ENCODE data around the gene NSMF.

Gene NSMF

DNA sequence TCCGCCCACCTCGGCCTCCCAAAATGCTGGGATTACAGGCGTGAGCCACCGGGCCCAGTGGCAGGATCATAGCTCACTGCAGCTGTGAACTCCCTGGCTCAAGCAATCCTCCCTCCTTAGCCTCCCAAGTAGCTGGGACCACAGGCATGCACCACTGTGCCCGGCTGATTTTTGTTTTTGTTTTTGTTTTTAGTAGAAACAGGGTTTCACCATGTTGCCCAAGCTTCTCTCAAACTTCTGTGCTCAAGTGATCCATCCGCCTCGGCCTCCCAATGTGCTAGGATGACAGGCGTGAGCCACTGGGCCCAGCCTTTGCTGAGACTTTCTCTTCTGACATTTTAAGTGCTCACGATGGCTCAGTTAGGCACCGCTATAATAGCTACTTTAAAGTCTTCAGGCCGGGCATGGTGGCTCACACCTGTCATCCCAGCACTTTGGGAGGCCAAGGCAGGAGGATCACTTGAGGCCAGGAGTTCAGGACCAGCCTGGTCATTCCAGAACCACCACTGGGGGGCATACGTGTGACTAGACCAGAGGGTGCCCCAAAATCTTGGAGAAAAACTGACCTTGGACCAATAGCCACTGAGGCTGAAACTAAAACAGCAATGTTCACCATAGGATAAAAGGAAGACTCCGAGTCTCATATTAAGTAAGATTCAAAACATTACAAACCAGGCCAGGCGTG, 14.9 kb downstream of the NSMF start:
- DNase-seq, result no peak

DNA sequence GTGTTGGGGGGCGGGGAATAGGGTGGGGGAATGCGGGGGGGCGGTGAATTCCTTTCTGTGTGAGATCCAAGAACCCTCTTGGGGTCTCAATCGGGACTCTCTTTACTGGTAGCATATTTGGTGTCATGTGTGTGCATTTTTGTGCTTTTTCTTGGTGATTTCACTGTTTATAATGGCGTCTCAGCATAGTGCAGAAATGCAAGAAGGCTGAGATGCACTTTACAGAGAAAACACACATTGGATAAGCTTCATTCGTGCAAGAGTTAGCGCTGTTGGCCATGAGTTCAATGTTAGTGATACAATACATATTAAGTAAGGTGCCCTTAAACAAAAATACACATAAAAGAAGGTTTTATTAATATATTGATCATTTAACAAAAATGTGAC, 17.2 kb downstream of the NSMF start:
- DNase-seq, result no peak

DNA sequence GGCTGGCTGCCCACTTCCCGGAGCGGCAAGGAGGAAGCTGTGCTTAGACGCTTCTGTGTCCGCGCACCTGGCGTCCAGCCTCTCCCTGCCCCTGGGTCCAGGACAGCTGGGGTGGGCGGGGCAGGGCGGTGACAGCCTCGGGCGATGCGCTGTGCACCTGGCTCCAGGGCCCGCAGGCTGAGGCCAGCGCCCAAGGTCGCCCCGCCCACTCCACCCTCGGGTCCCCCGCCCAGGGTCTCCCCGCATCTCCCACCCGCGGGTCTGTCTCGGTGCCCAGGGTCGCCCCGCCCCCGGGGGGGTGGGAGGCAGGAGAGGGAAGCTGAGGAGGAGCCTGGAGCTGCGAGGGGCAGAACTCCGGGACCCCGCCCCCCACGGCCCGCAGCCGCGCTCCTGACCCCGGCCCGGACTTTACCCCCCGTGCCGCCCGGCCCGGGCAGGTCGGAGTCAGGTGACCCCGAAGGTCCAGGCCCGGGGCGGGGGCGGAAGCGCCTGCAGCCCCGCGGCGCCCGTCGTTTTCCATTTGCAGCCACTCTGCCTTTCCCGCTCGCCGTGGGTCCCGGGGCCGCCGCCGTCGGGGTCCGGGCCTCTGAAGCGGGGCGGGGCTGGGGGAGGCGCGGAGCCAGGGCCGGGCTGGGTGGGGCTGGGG, 17.7 kb downstream of the NSMF start, which contains the start of gene ENTPD8:
Gene ENTPD8, minus strand, starts transcription at position 69 of the 646 bp plus-strand sequence. CDS start 3,072 bp downstream, outside the sequence.
- no peak for DNase-seq

DNA sequence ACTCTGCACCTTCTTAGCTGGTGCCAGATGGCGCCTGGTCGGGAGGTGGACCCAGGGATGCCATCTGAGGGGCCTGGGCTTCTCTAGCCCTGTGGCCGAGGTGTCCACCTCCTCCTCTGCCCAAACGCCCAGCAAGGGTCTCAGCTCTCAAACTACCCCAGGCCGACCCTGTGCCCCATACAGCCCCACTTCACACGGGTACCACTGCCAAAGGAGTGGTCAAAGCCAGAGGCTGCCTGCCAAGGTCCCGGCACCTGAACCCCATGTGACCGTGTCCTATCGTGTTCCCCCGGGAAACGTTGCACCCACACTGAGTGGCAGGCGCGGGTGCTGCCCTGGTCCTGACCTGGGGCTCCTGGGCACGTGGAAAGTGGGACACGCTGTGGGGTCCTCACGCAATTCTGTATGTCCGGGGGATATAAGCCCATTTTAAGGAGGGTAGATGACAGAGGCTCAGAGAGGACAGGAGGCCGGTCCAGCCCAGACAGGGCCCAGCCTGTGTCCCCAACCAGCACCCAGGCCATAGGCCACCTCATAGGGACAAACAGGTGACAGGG, 19.9 kb downstream of the NSMF start:
- DNase-seq, result no peak

DNA sequence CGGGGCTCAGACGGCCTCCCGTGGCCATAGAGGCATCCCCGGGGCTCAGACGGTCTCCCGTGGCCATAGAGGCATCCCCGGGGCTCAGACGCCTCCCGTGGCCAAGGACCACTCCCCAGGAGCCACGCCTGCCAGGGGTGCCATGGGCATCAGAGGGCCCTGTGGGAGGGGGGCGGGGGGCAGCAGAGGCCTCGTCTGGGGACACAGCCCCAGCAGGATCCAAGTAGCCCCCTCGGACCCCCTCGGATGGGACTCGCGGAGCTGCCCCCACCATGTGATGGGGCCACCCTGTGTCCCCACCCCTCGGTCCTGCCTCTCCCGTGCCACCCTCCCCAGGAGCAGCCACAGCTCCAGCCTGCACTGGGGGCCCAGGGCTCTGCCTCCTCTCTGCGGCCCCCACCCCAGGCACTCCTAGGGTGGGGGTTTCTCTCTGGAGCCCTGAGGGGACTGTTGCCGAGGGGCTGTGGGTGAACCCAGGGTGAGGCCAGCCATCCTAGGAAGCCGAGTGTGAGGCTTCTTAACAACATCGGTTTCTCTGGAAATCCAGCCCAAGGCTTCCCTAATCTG, 20.5 kb downstream of the NSMF start:
- DNase-seq, result no peak

DNA sequence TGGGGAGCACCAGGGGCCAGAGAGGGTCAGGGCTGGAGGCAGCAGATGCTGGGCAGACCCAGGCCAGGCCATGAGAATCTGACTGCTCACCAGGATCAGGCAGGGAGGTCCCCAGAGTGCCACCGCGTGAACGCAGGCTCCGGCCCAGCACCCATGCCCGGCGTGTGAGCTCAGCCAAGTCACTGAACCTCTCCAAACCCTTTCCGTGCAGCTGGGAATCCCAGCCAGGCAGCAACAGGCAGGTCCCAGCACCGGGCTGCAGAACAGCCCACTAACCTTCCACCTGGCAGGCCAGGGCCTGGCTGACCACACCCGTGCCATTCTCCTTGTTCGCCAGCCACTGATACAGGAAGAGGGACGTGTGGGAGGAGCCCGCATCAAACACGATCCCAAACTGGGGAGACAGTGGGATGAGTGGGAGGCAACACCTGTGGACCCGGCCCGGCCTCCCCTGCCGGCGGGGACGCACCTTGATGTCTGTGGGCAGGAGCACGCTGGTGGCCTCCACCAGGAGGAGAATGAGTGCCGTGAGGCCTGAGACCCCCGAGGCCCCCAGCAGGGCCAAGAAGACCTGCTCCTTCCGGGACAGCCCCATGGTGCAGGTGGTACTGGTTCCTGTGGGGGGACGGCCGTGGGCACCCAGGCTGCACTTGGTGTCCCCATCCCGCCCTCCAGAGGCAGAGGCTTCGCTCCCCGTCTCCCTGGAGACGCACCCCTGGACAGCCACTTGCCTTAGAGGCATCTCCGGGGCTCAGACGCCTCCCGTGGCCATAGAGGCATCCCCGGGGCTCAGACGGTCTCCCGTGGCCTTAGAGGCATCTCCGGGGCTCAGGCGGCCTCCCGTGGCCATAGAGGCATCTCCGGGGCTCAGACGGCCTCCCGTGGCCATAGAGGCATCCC, 21.2 kb downstream of the NSMF start:
- DNase-seq, result no peak

DNA sequence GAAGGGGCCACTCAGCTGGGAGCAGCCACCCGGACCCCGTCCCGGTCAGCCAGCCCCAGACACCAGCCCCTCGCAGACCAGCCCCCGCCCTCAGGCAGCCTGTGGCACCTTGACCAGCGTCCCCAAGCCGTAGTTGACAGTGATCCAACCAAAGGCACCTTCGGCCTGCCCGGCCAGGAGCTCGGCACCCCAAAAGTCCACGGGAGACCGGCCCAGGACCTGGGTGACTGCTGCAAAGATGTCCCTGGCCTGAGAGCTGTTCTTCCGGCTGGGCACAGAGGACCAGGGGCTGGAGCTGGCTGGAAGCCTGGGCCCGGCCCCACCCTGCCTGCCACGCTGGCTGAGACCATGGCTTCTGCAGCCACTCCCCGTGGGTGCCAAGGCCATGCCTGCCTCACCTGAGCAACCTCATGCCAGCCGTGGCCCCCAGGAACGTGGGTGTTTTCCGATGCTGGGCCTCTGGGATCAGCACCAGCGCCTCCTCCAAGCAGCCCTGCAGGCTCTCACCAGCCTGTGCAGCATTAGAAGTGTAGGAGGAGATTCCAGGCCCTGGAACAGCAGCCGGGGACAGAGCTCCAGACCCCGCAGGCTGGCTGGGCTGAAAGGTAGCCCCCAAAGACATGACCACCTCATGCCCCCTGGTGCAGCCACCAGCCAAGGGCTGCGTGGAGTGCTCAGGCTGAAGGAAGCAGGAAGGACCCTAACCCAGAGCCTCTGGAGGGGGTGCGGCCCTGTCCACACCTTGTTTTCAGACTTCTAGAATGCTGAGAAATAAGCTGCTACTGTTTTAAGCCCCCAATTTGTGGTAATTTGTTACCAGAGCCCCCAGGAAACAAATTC, 22.2 kb downstream of the NSMF start:
- DNase-seq, result no peak

DNA sequence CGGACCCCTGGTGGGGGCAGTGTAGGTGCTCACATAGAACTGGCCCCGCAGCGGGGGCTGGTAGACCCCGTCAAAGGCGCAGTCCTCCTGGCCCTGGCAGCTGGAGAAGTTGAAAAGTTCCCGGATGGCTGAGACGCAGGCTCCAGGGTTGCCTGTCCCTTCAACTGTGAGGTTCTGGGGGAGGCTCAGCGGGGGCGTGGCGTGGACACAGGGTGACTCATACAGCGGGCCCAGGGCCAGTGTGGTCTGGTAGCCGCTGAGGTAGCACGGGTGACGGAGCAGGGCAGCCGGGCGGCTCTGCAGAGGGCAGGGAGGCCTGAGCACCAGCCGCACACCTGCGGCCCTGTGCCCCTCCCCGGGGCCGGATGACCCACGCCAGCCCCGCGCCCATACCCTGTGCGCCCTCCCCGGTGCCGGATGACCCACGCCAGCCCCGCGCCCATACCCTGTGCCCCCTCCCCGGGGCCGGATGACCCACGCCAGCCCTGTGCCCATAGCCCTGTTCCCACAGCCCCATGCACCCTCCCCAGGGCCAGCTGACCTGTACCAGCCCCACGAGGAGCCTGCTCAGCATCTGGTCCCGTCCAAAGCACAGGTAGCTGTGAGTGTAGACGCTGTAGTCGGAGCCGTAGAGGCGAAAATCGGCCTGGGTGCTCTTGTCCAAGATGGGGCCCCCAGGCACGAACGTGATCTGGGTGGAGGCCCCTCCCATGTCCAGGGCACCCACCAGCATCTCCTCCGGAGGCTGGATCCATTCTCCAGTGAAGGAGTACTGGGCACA, 23.0 kb downstream of the NSMF start:
- DNase-seq, result no peak

DNA sequence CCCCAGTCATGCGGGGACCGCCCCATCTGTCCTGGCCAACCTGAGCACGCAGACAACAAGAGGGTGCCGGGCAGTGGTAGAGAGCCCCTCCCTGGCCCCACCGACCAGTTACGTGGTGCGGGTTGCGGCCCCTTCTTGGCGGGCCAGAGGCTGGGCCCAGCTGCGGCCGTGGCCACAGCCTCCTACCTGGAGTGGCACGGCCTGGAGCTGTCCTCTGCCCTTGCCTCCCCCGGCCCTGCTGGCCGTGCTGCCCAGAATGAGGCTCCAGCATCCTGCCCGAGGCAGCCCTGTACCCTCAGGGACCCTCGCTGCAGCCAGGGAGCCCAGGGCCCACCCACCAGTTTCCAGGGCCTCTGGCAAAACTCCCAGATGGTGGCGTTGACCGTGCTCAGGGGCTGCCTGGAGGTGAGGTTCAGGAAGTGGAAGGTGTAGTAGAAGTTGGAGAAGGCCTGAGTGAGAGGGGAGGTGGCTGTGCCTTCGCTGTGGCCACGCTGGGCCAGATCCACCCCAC, 23.7 kb downstream of the NSMF start:
- DNase-seq, result no peak

DNA sequence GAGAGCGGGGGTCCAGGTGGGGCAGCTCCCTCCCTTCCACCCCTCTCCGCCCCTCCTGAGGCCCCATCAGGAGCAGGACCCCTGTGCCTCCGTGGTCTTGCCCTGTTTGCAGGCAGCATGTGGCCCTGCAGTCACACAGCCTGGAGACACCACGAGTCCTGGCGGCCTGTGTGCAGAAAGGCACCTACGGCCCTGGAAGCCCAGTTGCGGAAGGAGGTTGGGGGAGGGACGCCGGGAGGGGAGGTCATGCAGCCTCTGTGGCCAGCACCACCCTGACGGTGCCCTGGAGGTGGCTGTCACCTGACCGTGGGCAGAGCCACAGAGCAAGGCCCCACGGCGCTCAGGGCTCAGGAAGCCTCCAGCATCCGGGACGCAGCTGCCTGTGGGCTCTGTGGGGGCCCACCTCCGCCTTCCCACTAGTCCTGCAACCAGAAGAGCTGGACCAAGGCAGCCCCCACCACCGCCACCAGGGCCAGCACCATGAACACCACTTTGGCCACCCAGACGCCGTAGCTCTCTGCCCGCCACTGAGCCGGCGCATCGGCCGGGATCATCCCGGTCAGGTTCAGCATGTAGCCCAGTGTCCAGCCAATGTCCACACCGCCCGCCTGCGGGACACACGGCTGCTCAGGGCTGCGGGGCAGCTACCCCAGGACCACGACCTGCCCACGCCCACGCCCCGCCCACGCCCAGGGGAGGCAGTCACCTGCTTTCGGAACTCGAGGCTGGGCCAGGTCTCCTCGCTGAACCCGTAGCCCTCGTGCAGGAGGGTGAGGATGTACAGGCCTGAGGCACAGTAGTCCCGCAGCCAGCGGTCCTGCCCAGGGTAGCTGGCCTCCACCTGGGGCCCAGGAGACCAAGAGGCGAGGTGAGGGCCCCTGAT, 24.4 kb downstream of the NSMF start:
- no peak for DNase-seq

DNA sequence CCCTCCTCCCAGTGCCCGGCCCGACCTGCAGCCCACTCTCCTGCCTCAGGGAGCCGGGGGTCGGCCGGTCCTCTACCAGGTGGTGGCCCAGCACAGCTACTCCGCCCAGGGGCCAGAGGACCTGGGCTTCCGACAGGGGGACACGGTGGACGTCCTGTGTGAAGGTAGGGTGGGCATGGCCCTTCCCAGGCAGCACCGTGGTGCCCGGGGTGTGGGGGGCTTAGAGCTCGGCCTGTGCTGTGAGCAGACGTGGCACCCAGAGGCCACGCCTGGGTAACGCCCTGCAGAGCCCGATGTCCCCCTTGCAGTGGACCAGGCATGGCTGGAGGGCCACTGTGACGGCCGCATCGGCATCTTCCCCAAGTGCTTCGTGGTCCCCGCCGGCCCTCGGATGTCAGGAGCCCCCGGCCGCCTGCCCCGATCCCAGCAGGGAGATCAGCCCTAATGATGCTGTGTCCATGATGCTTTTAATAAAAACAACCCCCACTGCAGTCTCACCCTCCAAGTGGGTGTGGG, 25.2 kb downstream of the NSMF start:
- DNase-seq, result no peak

DNA sequence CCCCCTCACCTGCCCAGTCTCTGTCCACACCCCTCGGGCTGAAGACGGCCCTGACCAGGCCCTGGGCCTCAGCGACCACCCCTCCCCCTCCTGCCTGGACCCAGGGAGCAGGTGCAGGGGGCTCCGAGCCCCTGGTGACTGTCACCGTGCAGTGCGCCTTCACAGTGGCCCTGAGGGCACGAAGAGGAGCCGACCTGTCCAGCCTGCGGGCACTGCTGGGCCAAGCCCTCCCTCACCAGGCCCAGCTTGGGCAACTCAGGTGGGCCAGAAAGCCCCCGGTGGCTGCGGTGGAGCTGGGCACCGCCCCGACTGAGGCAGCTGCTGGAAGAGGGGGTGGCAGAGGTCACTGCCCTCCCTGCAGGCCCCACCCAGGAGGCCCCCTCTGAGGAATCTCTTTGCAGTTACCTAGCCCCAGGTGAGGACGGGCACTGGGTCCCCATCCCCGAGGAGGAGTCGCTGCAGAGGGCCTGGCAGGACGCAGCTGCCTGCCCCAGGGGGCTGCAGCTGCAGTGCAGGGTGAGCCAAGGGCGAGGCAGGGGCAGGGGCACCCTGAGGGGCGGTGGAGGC, 25.7 kb downstream of the NSMF start:
- no peak for DNase-seq

DNA sequence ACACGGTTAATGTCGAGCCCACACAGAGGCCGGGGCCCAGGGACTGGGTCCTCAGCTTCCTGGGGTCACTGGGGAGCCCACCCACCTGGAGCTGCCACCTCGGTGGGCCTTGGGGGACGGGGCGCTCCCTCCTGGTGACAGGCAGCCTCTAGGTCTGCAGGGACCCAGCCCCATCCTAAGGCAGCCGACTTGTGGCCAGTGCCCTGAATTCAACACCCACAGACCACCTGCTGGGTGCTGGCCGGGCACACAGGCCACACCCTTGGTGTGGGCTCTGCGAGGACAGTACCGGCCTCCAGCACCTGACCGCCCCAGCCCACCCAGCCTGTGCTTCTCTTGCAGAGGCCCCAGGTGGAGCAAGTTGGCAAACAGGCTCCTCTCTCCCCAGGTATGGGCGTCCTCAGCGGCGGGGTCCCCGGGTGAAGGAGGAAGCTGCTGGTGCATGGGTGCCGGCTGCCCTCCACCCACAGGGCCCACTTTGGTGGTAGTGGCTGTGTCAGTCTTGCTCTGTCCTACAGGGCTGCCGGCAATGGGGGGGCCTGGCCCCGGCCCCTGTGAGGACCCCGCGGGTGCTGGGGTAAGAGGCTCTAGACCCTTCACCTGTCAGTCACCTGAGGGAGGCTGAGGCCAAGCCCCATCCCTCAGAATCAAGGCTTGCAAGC, 26.3 kb downstream of the NSMF start:
- no peak for DNase-seq

DNA sequence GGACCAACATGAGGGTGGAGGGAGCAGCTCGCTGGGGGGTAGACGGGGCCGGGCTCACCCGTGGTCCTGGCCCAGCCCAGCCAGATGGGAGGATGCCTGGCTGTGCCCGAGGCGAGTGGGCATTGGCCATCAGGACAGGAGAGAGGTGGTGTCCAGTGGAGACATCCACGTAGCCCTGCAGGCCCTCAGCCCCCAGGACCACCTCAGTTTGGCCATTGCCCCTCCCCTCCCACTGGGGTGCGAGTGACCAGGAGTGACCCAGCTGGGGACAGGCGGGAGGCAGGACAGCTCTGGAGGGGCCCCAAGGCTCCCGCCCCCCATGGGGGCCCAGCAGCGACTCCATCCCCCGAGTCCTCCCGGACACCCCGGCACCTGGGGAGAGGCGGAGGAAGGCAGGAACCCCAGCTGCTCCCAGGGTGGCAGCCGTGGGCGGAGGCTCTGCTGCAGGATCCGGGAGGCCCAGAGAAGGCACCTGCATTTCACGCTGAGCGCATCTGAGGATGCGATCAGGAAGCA, 27.7 kb downstream of the NSMF start:
- DNase-seq, result no peak

DNA sequence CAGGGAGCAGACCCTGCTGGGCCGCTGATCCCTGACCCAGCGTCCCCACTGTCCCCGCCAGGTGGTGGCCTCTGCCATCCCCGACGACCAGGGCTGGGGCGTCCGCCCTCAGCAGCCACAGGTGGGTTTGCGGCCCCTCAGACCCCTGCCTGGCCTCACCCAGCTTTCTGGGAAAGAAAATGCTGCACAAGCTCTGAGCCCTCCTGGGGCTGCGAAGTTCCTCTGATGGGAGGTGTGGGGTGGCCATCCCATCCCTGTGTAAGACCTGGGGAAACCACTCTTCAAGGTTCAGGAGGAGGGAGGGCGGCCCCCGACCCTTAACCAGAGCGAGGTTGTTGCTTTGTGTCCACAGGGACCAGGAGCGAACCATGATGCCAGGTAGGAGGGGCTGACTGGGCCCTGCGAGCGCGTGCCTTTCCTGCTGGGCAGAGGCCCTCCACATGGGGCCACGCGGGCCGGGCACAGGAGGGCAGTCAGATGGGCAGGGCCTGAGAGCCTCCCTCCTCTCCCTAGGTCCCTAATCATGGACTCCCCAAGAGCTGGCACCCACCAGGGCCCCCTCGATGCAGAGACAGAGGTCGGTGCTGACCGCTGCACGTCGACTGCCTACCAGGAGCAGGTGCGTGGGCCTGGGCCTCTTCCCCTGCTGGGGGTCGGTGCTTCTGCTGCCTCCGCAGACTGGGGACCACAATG, 28.3 kb downstream of the NSMF start:
- no peak for DNase-seq

DNA sequence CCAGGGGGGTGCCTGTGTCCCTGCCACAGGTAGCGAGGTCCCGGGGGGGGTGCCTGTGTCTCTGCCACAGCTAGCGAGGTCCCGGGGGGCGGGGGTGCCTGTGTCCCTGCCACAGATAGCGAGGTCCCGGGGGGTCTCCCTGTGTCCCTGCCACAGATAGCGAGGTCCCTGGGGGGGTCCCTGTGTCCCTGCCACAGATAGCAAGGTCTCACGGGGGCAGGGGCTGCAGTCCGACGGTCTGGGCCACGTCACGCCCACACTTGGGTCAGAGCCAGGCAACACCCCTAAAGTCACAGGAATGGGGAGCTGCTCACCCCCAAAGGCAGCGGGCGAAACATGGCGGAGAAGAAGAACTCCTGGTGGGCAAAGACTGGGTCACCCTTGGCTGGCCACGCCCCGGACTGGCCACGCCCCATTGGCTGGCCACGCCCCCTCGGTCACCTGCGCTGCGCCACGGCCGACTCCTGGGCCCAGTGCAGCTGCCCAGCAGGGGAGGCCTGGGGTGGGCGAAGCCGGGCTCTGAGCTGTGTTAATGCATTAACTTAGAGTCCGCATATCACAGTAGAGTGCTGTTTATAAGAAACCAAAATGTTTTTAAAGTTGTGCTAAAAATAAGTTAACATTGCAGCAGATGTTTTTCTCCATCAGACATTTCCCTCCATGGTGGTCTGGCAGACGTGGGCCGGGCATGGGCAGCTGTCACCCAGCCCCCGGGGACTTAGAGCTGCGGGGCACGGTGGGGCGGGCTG, 29.0 kb downstream of the NSMF start:
- no peak for DNase-seq

DNA sequence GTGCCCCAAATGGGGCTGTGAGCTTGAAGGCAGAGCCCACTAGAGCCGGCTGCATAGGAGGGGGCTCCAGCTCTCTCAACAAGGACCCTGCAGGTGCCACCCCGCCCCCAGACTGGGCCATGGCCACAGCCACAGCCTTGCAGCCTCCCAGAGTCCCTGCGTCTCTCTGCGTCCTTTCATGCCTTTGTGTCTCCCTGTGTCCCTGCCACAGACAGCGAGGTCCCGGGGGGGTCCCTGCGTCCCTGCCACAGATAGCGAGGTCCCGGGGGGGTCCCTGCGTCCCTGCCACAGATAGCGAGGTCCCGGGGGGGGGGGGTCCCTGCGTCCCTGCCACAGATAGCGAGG, 29.6 kb downstream of the NSMF start:
- no peak for DNase-seq

All from activated CD4-positive, alpha-beta T cell treated with anti-CD3 and anti-CD28 coated beads, Interleukin-2, amount 50 U/mL, for 48 hours (primary cell).